ENCODE results near the gene PELO. TPM values are rescaled to one million over a fixed set of nuclear protein-coding genes. Genes with fewer than 3 reads are reported as not detected.

Gene PELO
- total and polyA plus RNA-seq, 3 donors from 2014 or later, result 9.0 to 10.6 (median 9.4) TPM

DNA sequence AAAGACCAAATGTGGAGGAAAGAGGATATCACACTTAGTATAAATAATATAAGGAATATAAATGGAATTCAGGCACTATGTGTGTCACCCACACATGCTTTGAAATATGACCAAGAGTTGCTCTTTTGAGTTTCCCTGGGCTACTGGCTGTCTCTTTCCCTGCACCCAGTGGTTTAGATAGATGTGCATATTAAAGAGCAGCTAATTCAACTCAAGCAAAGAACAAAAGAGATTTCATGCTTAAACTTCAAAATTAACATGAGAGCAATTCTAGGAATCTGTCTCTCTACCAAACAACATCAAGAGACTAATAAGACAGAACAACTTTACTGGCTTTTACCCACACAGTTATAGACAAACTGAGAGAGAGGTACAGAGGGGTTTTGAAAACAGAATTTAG is 38.0 kb upstream of the PELO start:
- no peaks in the 10 kb centered on the region for H3K4me1 ChIP-seq
- DNase-seq, result no peak
- H3K4me3 ChIP-seq, result no peak overlapping the region
- TF ChIP-seq POLR2A (IDR thresholded peaks at IDR 0.05), result no peak
- TF ChIP-seq, protein P1, sequence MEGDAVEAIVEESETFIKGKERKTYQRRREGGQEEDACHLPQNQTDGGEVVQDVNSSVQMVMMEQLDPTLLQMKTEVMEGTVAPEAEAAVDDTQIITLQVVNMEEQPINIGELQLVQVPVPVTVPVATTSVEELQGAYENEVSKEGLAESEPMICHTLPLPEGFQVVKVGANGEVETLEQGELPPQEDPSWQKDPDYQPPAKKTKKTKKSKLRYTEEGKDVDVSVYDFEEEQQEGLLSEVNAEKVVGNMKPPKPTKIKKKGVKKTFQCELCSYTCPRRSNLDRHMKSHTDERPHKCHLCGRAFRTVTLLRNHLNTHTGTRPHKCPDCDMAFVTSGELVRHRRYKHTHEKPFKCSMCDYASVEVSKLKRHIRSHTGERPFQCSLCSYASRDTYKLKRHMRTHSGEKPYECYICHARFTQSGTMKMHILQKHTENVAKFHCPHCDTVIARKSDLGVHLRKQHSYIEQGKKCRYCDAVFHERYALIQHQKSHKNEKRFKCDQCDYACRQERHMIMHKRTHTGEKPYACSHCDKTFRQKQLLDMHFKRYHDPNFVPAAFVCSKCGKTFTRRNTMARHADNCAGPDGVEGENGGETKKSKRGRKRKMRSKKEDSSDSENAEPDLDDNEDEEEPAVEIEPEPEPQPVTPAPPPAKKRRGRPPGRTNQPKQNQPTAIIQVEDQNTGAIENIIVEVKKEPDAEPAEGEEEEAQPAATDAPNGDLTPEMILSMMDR (IDR thresholded peaks at IDR 0.05), result no peak
- H3K36me3 ChIP-seq (ENCODE audit: low read depth, missing control alignments), result no peaks in the 10 kb centered on the region
- H3K9me3 ChIP-seq, result no peaks in the 10 kb centered on the region
- H3K27ac ChIP-seq, result no peak overlapping the region
- H3K27me3 ChIP-seq, result no peaks in the 10 kb centered on the region
- intact Hi-C loops (cut with DNase I; ENCODE audit: low total_unique reads), result no loop called here

DNA sequence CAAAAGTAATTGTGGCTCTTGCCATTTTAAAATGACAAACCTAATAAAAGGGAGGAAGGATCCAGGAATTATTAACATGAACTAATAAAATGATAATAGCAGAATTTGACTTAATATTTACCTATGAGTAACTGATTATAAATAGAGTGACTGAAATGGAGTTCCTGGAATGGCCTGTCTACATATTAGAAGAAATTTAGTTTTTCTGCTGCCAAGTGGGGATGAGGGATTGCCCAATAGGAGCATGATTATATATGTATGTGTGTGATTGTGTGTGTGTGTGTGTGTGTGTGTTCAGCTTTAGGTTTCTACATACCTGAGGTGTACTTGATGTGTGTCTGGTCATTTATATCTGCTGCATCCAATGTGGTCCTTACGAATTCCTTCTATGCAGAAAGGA is 36.6 kb upstream of the PELO start:
- H3K36me3 ChIP-seq (ENCODE audit: low read depth, missing control alignments), result no peaks in the 10 kb centered on the region
- H3K4me1 ChIP-seq, result no peaks in the 10 kb centered on the region
- TF ChIP-seq POLR2A (IDR thresholded peaks at IDR 0.05), result no peak
- TF ChIP-seq, protein P1 (IDR thresholded peaks at IDR 0.05), result no peak
- DNase-seq, result no peak
- H3K9me3 ChIP-seq, result no peaks in the 10 kb centered on the region
- intact Hi-C loops (cut with DNase I; ENCODE audit: low total_unique reads), result no loop called here
- 91 to 93% methylated on average over 1 of the region's 1 CpG for WGBS, 2 donors
- H3K4me3 ChIP-seq, result no peak overlapping the region
- no peak overlapping the region for H3K27ac ChIP-seq
- no peaks in the 10 kb centered on the region for H3K27me3 ChIP-seq

DNA sequence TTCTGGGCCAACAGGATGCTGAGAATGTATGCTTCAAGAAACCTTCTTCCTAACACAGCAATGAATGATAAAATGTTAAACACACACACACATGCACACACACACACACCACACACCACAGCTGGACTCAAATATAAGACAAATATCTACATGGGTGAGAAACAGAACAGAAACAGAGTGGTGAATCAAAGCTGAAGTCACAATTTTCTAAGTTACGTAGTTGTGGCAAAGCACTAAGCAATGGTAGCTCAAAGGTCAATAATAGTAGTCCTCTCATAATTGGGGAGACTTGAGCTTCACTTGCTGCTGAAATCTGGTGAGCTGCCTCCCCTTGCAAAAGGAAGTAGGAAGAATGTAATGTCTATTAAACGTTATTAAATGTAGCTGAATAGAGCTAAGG is 33.7 kb upstream of the PELO start:
- intact Hi-C loops (cut with DNase I; ENCODE audit: low total_unique reads), result no loop called here
- H3K27me3 ChIP-seq, result no peaks in the 10 kb centered on the region
- no peak overlapping the region for H3K4me3 ChIP-seq
- H3K4me1 ChIP-seq, result no peaks in the 10 kb centered on the region
- H3K9me3 ChIP-seq, result no peaks in the 10 kb centered on the region
- no peaks in the 10 kb centered on the region for H3K36me3 ChIP-seq (ENCODE audit: low read depth, missing control alignments)
- no peak for DNase-seq
- TF ChIP-seq, protein P1 (IDR thresholded peaks at IDR 0.05), result no peak
- TF ChIP-seq POLR2A (IDR thresholded peaks at IDR 0.05), result no peak
- WGBS, 2 donors, result 84% methylated on average over 2 of the region's 2 CpGs
- H3K27ac ChIP-seq, result no peak overlapping the region

DNA sequence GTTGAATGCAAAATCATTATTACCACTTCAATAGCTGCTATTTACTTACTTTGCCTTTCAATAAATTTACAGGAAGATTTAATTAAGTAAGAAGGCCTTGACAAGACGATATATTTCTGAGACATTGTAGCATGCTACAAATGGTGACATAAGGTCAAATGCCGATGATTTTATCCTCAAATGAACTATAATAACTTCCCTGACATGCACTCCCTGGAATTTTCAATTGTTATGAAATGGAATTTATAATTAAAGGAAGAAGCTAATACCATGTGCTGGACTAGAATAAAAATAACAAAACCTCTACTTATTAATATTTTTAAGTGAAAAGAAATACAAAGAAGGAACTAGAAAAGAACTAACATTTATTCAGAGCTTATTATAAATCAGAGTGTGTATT is 30.2 kb upstream of the PELO start:
- Histone ChIP-seq H3K27me3 (no peaks in the 10 kb centered on the region), H3K4me1 (no peaks in the 10 kb centered on the region), H3K27ac (no peak overlapping the region), H3K9me3 (no peaks in the 10 kb centered on the region), H3K36me3 (ENCODE audit: low read depth, missing control alignments) (no peaks in the 10 kb centered on the region), H3K4me3 (no peak overlapping the region)
- TF ChIP-seq, protein P1 (IDR thresholded peaks at IDR 0.05), result no peak
- TF ChIP-seq POLR2A (IDR thresholded peaks at IDR 0.05), result no peak
- 43 to 44% methylated on average over 2 of the region's 2 CpGs for WGBS, 2 donors
- no peak for DNase-seq
- intact Hi-C loops (cut with DNase I; ENCODE audit: low total_unique reads), result no loop called here

DNA sequence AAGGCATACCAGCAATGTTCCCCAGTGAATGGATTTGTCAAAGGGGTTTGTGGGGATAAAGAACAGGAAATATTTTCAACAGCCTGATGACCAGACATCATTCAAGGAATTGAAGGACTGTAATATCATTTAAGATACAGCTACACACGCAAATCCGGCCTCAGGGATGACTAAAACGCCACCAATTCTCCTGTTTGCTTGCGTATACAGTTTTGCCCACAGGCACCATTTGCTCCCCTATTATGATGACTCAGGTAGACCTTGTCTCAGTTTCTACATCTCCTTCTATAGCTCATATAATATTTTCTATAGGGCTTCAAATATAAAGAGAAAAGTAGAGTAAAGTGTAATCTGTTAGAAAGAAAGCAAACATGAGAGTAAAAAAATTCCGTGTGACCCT is 29.7 kb upstream of the PELO start:
- Histone ChIP-seq H3K27me3 (no peaks in the 10 kb centered on the region), H3K27ac (no peak overlapping the region), H3K9me3 (no peaks in the 10 kb centered on the region), H3K36me3 (ENCODE audit: low read depth, missing control alignments) (no peaks in the 10 kb centered on the region), H3K4me1 (no peaks in the 10 kb centered on the region), H3K4me3 (no peak overlapping the region)
- 94 to 97% methylated on average over 5 of the region's 5 CpGs for WGBS, 2 donors
- intact Hi-C loops (cut with DNase I; ENCODE audit: low total_unique reads), result no loop called here
- no peak for TF ChIP-seq POLR2A (IDR thresholded peaks at IDR 0.05)
- no peak for DNase-seq

Data from testis (tissue), 3 donors.